ENCODE data around the gene TMUB1.

DNA sequence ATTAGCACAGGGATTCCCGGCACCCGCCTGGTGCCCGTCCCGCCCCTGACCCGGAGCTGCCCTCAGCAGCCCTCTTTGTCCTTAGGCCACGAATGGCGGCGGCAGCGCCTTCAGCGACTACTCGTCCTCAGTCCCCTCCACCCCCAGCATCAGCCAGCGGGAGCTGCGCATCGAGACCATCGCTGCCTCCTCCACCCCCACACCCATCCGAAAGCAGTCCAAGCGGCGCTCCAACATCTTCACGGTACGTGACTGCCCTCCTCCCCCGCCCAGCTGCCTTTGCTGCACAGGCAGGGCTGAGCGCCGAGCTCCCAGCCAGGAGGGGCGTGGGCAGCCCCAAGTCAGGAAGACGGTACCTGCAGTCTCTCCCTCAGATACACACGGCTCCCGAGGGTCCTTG, 36.6 kb upstream of the TMUB1 start:
- TF ChIP-seq, protein P1, sequence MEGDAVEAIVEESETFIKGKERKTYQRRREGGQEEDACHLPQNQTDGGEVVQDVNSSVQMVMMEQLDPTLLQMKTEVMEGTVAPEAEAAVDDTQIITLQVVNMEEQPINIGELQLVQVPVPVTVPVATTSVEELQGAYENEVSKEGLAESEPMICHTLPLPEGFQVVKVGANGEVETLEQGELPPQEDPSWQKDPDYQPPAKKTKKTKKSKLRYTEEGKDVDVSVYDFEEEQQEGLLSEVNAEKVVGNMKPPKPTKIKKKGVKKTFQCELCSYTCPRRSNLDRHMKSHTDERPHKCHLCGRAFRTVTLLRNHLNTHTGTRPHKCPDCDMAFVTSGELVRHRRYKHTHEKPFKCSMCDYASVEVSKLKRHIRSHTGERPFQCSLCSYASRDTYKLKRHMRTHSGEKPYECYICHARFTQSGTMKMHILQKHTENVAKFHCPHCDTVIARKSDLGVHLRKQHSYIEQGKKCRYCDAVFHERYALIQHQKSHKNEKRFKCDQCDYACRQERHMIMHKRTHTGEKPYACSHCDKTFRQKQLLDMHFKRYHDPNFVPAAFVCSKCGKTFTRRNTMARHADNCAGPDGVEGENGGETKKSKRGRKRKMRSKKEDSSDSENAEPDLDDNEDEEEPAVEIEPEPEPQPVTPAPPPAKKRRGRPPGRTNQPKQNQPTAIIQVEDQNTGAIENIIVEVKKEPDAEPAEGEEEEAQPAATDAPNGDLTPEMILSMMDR (IDR thresholded peaks at IDR 0.05) = no peak
- no peak for TF ChIP-seq POLR2A (IDR thresholded peaks at IDR 0.05)
